HepG2 (cell line): ENCODE results near the gene MAGEB2. TPM values are rescaled to one million over a fixed set of nuclear protein-coding genes. Genes with fewer than 3 reads are reported as not detected.
A peak's percentile ranks its signal among the peaks of the same experiment; 100 is the strongest.
"Not testable (repeated sequence)": the region's sequence is repeated elsewhere in the genome, so short reads cannot be mapped to it uniquely, and the experiment has no call there.

Experiments
- ATAC-seq: fragments of 200-7000 bp; cut with Tn5 transposase; 3 replicates; pipeline ENCODE4 v1.9.1; 2020; ENCODE audit warnings: mild to moderate bottlenecking, moderate library complexity
- BruUV-seq: library from RNA; stranded (reverse); fragments of 400-500 nt; replicated peaks from 2 replicates; lab custom pipeline; 2021; lab: Mats Ljungman, UMichigan
- CTCF ChIA-PET: fragments of 300-600 bp; formaldehyde crosslinking; extraction: SDS; loops from one replicate; lab custom pipeline; 2021; ENCODE audit warnings: low total read pairs, inconsistent platforms, low intra/inter-chr PET ratio; lab: Yijun Ruan, JAX
- POLR2A ChIA-PET: fragments of 350-600 bp; sonication (Branson Sonifier 250); formaldehyde crosslinking; loops from one replicate; lab custom pipeline; 2020; ENCODE audit warnings: antibody characterized with exemption, inconsistent platforms; lab: Yijun Ruan, JAX
- DNase-seq: peaks from one replicate; pipeline ENCODE4 v3.0.0-alpha.2; 2015; ENCODE audit warnings: low spot score
- FAIRE-seq: peaks from 3 replicates; lab custom pipeline; 2011; peaks lifted over from hg19 to GRCh38; lab: Jason Lieb, UNC
- H2AFZ ChIP-seq: one replicate; pipeline ENCODE4 v1.6.1; 2011; ENCODE audit warnings: low read length, inconsistent platforms
- H3K27ac ChIP-seq: fragments of 300-600 bp; 3 replicates; pipeline ENCODE4 v1.8.0; 2011; ENCODE audit warnings: mixed run types, mild to moderate bottlenecking, mixed read lengths, low read length, inconsistent platforms; ENCODE audit not compliant: insufficient read depth; ENCODE audit errors: extremely low read length
- H3K27me3 ChIP-seq, 2 experiments: fragments of 200-600 bp in 1 of 2; 2 replicates in 1 of 2; 3 replicates in 1 of 2; pipeline versions ENCODE4 v1.6.0 to v1.8.0; 2011; ENCODE audit warnings: low read length in 2 of 2, mild to moderate bottlenecking in 2 of 2, moderate library complexity in 2 of 2, inconsistent platforms in 1 of 2; ENCODE audit not compliant: insufficient read depth in 2 of 2, control insufficient read depth in 1 of 2
- H3K36me3 ChIP-seq, 2 experiments: fragments of 200-600 bp in 1 of 2; replicated peaks in 1 of 2; 2 replicates in 1 of 2; 3 replicates in 1 of 2; pipeline versions ENCODE4 v1.5.1 to v1.8.0; 2011; ENCODE audit warnings: low read length in 2 of 2, inconsistent platforms in 1 of 2; ENCODE audit not compliant: insufficient read depth in 2 of 2, control insufficient read depth in 1 of 2
- H3K4me1 ChIP-seq: 2 replicates; pipeline ENCODE4 v1.5.1; 2012; ENCODE audit warnings: low read length, inconsistent platforms; ENCODE audit not compliant: insufficient read depth
- H3K4me2 ChIP-seq: 2 replicates; pipeline ENCODE4 v1.6.0; 2011; ENCODE audit warnings: low read depth, low read length, inconsistent platforms
- H3K4me3 ChIP-seq, 3 experiments: fragments of 200-600 bp in 1 of 3; sonication (generic), shearing (Covaris generic) in 1 of 3; replicated peaks in 1 of 3; 2 replicates each; pipeline ENCODE4 v1.5.1; 2011 to 2016; ENCODE audit warnings: low read length in 3 of 3, inconsistent platforms in 2 of 3, low read depth in 2 of 3, mild to moderate bottlenecking in 2 of 3, control low read depth in 1 of 3, mixed read lengths in 1 of 3; ENCODE audit not compliant: insufficient read depth in 1 of 3
- H3K79me2 ChIP-seq: one replicate; pipeline ENCODE4 v1.6.1; 2011; ENCODE audit warnings: low read length, inconsistent platforms; ENCODE audit not compliant: insufficient read depth
- H3K9ac ChIP-seq: 2 replicates; pipeline ENCODE4 v1.6.0; 2011; ENCODE audit warnings: mild to moderate bottlenecking, low read depth, low read length, inconsistent platforms; ENCODE audit not compliant: insufficient read depth
- H3K9me3 ChIP-seq: 2 replicates; pipeline ENCODE4 v1.5.1; 2012; ENCODE audit warnings: mild to moderate bottlenecking, low read length
- H4K20me1 ChIP-seq: 2 replicates; pipeline ENCODE4 v1.6.0; 2011; ENCODE audit warnings: inconsistent platforms, mild to moderate bottlenecking, low read length, moderate library complexity; ENCODE audit not compliant: insufficient read depth
- ARID2 ChIP-seq: sonication (generic); formaldehyde crosslinking; IDR thresholded peaks from 2 replicates; pipeline ENCODE4 v1.8.1; 2022; ENCODE audit warnings: mild to moderate bottlenecking, missing genetic modification reagents, borderline replicate concordance
- CEBPB ChIP-seq: IDR thresholded peaks from 2 replicates; pipeline ENCODE4 v1.6.1; 2011; ENCODE audit warnings: low read depth, low read length, improper control_type of control experiment, borderline replicate concordance
- EEA1 ChIP-seq: sonication (generic); formaldehyde crosslinking; IDR thresholded peaks from 2 replicates; pipeline ENCODE4 v1.5.1; 2020; ENCODE audit warnings: mild to moderate bottlenecking, missing genetic modification reagents, borderline replicate concordance
- KDM2A ChIP-seq: sonication (generic); formaldehyde crosslinking; IDR thresholded peaks from 2 replicates; pipeline ENCODE4 v1.4.0; 2020; ENCODE audit warnings: low read depth, missing genetic modification reagents, borderline replicate concordance
- PRPF4 ChIP-seq: fragments of 200-400 bp; formaldehyde crosslinking; IDR thresholded peaks from 2 replicates; pipeline ENCODE4 v1.6.1; 2016; ENCODE audit warnings: low read length, low read depth; ENCODE audit not compliant: poor library complexity, severe bottlenecking
- ZBED4 ChIP-seq: sonication (generic); formaldehyde crosslinking; IDR thresholded peaks from 2 replicates; pipeline ENCODE4 v1.4.0; 2020; ENCODE audit warnings: missing genetic modification reagents, borderline replicate concordance
- ZNF7 ChIP-seq: IDR thresholded peaks from 2 replicates; pipeline ENCODE4 v1.6.1; 2016; ENCODE audit warnings: missing biosample characterization, missing genetic modification reagents
- ZNF703 ChIP-seq: sonication (generic); formaldehyde crosslinking; IDR thresholded peaks from 2 replicates; pipeline ENCODE4 v1.5.1; 2020; ENCODE audit warnings: missing genetic modification reagents, mild to moderate bottlenecking, moderate library complexity, borderline replicate concordance
- WGBS: methylation state at CpG from one replicate; pipeline ENCODE4 v1.1.6; 2017; ENCODE audit warnings: low lambda C conversion rate; 5-methylcytosine and 5-hydroxymethylcytosine counted together
- in situ Hi-C: cut with HindIII; loops from 2 replicates; pipeline ENCODE4 v1.10.0; 2017; ENCODE audit warnings: low pct_unique_long_range_greater_than_20kb; ENCODE audit not compliant: extremely low pct_ligation_motif_present
- intact Hi-C: fragments of 100-400 bp; cut with micrococcal nuclease; formaldehyde crosslinking; loops from one replicate; pipeline ENCODE4 v1.10.0; 2022; ENCODE audit not compliant: unreplicated experiment
- polyA plus RNA-seq, 8 experiments: library from polyadenylated mRNA; depleted of rRNA in 3 of 8; stranded (reverse) in 7 of 8; unstranded in 1 of 8; fragments of >200 nt; fragmentation: Illumina TruSeq in 4 of 8; extraction: Trizol in 4 of 8; gene quantifications; 2 replicates each; pipeline versions ENCODE4 v1.2.1 to v1.2.3, GENCODE V29; 2011 to 2016; ENCODE audit warnings: low read depth in 4 of 8, missing spikeins in 1 of 8, mixed read lengths in 1 of 8; ENCODE audit not compliant: insufficient read depth in 1 of 8
- total RNA-seq, 5 experiments: library from RNA; depleted of rRNA; stranded (reverse); fragments of >200 nt; fragmentation: Illumina TruSeq; extraction: Trizol; gene quantifications; 2 replicates each; pipeline ENCODE4 v1.2.3, GENCODE V29; 2016; ENCODE audit warnings: low read depth in 1 of 5

MAGEB2 gene
- total and polyA plus RNA-seq, 2 of the 13 experiments (the other 11 are each of a cell fraction or from before 2014, with no cell fraction given) = not detected

GRCh38 chrX:30190426-30190825 is 24.9 kb upstream of the MAGEB2 start:
- ATAC-seq = no peak
- intact Hi-C loops (no loop called here), in situ Hi-C loops (no loop called here)
- FAIRE-seq = no peak
- Histone ChIP-seq H3K4me3 (no peak overlapping the region), H3K79me2 (no peaks in the 10 kb centered on the region), H3K4me1 (no peaks in the 10 kb centered on the region), H2AFZ (no peak overlapping the region), H3K9ac (no peak overlapping the region), H3K36me3 (no peaks in the 10 kb centered on the region), H3K9me3 (no peaks in the 10 kb centered on the region), H3K4me2 (no peak overlapping the region), H3K27me3 (no peaks in the 10 kb centered on the region), H3K27ac (no peak overlapping the region), H4K20me1 (no peaks in the 10 kb centered on the region)
- TF ChIP-seq KDM2A (no peak), CEBPB (peak; percentile 10; the same call in 1 of the 2 replicates), PRPF4 (no peak), ZNF703 (no peak), EEA1 (CRISPR knock-in tag) (no peak), ARID2 (CRISPR knock-in tag) (no peak), ZBED4 (CRISPR knock-in tag) (no peak), ZNF7 (CRISPR knock-in tag) (no peak)
- POLR2A ChIA-PET = no interaction called here
- CTCF ChIA-PET = no interaction called here
- DNase-seq = no peak
- 53% methylated on average over 2 of the region's 2 CpGs for WGBS
- no TSS peak for BruUV-seq

- H4K20me1 ChIP-seq, H3K4me1 ChIP-seq, H3K4me3 ChIP-seq, ATAC-seq, H3K9me3 ChIP-seq, POLR2A ChIA-PET, H3K9ac ChIP-seq, H3K4me2 ChIP-seq, H3K36me3 ChIP-seq, H3K27me3 ChIP-seq, FAIRE-seq, intact Hi-C loops, H3K27ac ChIP-seq, H3K79me2 ChIP-seq, H2AFZ ChIP-seq, in situ Hi-C loops, BruUV-seq, DNase-seq, CTCF ChIA-PET: not testable (repeated sequence)
- WGBS = 5% methylated on average over 6 of the region's 6 CpGs
Measured at GRCh38 chrX:30193910-30194309, 21.5 kb upstream of the MAGEB2 start.
